GM04504 (cell line): ENCODE data around the gene TMEM117.
"Not testable (repeated sequence)": the region's sequence is repeated elsewhere in the genome, so short reads cannot be mapped to it uniquely, and the experiment has no call there.

Experiments used
- DNase-seq: peaks from one replicate; pipeline ENCODE4 v3.0.0-alpha.2; 2012; ENCODE audit warnings: low read depth

TMEM117 gene

DNA sequence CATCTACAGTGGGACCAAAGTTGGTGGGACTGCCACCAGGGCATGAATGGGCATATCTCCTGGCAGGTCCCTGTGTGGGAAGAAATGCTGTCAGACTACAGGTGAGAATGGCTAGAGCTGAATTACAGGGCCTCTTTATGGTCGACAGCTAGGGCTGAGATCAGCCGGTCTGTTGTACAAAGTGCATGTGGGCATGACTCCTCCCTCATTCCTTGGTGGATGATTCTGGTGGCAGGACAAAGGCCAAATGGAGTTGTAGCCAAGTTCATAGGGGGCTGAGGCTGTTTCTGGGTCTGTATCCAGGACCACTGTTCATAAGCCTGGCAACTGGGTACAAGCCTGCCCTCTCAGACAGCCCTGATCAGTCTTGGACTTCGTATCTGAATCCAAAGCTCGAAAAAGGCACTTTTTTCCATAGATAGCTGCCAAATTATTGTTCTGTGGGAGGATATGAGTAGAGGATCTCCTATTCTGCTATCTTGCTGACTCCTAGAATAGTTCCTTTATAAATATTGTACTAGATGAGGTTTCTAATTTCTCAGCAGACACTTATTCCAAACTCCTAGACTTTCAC, 460.8 kb downstream of the TMEM117 start:
- DNase-seq, result no peak

DNA sequence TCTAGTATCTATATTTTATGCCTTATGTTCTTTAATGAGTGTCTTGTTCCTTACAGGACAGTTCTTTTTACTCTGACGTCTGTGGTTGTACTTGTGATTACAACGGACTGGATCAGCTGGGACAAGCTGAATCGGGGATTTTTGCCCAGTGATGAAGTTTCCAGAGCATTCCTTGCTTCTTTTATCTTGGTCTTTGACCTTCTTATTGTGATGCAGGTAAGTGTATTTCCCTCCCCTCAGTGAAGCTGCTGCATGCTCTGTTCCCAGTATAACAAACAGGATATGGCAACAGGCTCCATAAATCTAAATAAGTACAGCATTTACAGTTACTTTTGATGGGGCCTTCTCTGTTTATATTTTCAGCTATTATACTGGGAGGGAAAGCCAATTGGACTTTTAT, 463.6 kb downstream of the TMEM117 start:
- DNase-seq, result no peak

DNA sequence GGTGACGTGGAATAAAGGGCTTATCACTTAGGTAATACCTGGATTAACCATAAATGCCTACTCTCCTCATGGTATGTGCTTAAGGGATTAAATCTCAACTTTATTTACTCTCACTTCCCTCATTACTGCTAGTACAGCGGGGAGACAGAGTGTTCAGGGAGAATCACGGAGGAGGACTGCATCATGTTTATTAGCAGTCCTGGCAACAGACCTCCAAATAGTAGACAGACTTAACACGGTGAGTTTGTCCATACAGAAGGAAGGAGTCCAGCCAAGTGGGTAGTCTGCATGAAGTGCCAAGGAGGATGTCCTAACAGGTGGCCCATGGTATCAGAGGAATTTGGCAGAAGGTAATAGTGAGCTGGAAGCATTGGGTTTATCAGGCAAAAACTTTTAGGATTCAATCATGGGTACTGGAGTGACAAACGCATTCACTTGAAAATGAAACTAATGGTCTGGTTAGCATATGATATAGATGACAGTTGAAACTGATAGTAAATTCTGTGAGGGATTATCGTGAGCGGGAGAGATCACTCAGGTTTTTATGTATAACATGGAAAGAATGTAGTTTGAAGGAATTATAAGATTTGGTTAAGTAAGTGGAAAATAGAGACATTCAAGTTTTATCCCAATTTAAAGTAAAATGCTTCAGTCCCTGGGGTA, 471.8 kb downstream of the TMEM117 start:
- DNase-seq, result no peak

GRCh38 chr12:44313188-44313587, 477.3 kb downstream of the TMEM117 start:
- DNase-seq, result no peak

DNA sequence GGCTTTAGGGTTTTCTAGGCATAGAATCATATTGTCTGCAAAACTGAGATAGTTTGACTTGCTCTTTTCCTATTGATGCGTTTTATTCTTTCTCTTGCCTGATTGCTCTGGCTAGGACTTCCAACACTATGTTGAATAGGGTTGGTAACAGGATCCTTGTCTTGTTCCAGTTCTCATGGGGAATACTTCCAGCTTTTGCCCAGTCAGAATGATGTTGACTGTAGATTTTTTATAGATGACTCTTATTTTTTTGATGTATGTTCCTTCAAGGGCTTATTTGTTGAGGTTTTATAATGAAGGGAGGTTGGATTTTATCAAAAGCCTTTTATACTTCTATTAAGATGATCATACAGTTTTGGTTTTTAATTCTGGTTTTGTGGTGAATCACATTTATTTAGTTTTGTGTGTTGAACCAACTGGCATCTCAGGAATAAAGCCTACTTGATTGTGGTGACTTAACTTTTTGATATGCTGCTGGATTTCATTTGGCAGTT, 478.2 kb downstream of the TMEM117 start:
- no peak for DNase-seq

GRCh38 chr12:44317651-44318126, 481.8 kb downstream of the TMEM117 start:
- no peak for DNase-seq

DNA sequence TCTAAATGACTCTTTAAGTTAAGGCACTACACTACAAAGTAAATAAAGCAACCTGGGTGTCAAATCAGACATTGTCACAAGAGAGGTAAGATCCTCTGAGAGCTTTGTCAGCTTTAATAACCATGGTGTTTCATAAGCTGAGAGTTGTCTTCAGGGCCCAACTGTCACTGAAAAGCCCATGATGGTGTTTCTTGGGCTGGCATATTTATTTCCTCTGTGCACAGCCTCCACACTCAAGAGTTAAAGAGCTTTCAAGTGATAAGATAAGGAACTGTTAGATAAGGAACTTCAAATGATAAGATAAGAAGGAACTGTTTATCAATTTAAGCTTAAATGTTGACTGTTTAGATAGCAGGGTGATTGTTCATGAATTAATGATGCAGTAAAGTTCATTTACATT, 495.4 kb downstream of the TMEM117 start:
- DNase-seq, result no peak

DNA sequence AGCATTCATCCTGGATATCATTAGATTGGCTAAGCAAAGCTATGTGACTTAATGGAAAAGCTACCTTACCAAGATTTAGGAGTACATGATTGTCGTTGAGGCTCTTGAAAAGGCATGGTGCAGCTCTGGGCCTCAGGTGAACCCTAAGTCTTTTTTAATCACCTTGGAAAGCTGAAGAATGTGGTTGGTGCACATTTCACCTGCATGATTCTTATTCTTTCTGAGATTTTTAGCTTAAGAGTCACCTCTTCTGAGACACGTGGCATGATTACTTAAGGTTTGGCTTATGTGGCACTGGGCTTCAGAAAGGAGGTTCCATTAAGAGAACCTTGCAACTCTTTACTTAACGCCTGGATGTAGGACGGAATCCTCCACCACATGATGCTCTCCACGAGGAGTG, 498.5 kb downstream of the TMEM117 start:
- no peak for DNase-seq

DNA sequence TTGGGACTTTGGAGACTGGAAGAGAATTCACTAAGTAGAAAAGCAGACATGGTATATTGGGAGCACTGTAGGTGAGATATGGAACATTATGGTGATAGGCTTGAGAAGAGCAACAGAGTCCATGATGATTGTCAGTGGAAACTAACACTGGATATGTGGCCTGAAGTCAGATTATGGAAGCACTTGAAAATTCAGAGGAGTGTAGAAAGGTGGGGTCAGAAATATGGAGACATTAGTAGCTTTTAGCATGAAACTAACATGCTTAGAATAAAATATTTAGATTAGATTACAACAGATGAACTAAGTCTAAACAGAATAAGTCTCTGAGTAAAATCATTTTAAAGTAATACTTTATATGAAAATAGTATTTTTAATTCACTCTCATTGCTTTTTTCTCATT, 499.1 kb downstream of the TMEM117 start:
- DNase-seq, result no peak

GRCh38 chr12:44336577-44336976, 500.7 kb downstream of the TMEM117 start:
- DNase-seq, result no peak

GRCh38 chr12:44342371-44342770, 506.5 kb downstream of the TMEM117 start:
- no peak for DNase-seq

DNA sequence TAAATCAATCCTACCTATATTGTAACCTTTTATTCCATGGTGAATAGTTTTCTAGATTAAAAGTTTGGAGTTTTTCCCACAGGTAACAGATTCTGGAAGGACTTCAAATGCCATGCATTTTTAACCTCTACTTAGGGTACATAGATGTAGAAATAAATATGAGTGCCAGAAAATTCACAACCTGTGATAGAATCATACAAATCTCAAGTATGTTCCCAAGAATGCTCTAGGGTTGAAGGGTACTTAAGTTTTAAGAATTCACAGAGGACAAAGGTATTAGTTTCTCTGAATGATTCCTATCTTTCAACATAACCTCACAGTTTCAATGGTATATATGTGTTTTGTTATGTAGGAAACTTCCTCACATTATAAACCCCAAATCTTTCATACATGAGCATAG, 511.3 kb downstream of the TMEM117 start:
- no peak for DNase-seq

DNA sequence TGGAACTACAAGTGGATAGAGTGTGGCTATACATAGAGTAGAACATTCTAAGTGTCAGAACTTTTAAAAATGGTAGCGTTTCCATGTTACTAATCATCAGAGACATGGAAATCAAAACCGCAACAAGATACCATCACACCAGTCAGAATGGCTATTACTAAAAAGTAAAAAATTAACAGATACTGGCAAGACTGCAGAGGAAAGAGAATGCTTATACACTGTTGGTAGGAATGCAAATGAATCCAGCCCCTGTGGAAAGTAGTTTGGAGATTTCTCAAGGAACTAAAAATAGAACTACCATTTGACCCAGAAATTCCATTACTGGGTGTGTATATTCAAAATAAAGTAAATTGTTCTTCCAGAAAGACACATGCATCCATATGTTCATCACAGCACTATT, 521.6 kb downstream of the TMEM117 start:
- no peak for DNase-seq

DNA sequence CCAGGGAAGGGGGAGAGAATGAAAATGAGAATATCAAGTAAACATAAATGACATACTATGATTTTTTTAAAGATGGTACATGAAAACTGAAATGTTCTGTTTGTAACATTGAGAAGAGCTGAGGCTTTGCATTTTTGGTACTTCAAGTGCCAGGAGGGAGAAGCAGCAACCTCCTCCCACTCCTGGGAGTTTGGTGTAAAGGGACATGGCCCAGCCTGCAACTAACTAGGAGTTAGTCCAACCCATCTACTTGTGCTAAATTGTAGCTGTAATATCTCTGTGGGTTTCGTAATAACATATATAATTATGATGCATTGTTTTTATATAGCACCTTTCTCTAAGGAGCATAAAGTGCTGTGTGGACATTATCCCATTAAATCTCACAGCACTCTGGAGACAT, 522.8 kb downstream of the TMEM117 start:
- no peak for DNase-seq

GRCh38 chr12:44362947-44363346, 527.1 kb downstream of the TMEM117 start:
- no peak for DNase-seq

- no peak for DNase-seq
Observed at GRCh38 chr12:44367136-44367535, 531.3 kb downstream of the TMEM117 start.

DNA sequence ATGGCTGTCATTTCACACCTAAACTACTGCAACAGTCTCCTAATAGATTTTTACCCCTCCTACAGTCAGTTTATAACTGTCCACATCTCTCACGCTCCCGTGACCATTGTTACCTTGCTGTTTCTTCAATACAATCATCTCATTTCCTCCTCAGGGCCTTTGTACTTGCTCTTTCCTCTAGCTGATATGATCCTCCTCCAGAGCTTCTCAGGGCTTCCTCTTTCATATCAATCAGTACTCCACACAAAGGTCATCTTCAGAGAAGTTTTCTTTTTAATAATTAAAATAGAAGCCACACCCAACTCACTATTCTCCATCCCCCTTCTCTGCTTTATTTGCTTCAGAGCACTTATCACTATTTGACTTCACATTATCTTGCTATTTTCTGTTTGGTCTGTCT, 532.0 kb downstream of the TMEM117 start:
- no peak for DNase-seq

- no peak for DNase-seq
Observed at GRCh38 chr12:44369998-44370397, 534.1 kb downstream of the TMEM117 start.

DNA sequence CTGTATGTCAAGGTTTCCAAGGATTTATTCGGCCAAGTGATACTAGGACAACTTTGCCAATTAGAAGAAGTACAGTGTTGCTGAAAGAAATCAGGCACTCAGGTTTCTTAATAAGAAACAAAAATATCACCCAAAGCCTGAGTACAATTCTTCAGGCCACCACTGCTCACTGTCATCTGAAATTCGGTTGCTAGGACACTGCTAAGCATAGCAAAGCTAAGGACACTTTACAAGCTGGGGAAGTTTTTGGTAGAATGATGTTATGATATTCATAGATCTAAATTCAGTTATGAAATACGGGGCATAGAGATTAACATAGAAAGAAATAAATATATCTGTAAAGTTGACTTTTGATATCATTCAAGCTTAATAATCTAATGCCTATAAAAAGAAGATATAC, 535.1 kb downstream of the TMEM117 start:
- no peak for DNase-seq

DNA sequence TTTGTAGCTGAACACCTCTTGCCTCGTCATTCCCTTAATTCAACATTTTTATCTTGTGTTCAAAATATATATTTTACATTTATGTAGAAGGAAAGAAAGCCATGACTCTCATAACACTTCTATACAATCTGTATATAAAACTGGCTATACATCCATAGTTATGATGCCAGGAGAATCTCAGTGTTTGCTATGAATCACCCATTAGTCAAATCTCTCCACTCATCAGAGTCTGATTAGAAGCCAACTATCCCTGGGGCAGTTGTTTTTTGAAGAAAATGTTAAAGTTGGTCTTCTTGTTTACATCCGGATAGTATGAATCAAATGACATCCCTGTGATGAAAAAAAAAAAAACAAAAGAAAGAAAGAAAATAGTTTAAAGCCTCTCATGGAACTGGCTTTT, 536.4 kb downstream of the TMEM117 start:
- peak; percentile 11 for DNase-seq

DNA sequence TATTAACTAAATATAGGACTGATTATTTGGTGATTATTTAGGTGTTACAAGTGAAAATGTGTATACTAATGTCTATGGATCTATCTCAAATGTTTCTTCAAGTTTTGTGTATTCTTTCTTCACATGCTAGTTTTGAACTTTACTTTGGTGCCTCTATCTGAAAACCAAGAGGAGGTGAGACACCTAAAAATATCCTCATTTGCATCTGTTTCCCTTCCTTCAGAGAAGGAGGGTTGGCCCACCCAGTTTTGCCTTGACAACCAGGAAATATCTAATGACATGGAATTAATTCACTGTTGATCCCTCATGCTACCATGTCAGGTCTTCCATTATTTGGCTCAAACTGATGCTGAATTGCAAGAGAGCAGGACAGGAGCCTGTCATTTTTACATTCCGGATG, 539.8 kb downstream of the TMEM117 start:
- no peak for DNase-seq

GRCh38 chr12:44377443-44378187, 541.7 kb downstream of the TMEM117 start:
- no peak for DNase-seq

GRCh38 chr12:44379113-44379512, 543.2 kb downstream of the TMEM117 start:
- DNase-seq, result not testable (repeated sequence)
